GM12892 (cell line): ENCODE results near the gene KLRC2.

Experiments
- POLR2A ChIP-seq: IDR thresholded peaks from 2 replicates; pipeline ENCODE4 v1.6.1; 2011; ENCODE audit warnings: low read depth, low read length, control low read depth
- POLR2AphosphoS5 ChIP-seq: IDR thresholded peaks from 2 replicates; pipeline ENCODE4 v1.6.1; 2011; ENCODE audit warnings: low read depth, low read length, control low read depth

DNA sequence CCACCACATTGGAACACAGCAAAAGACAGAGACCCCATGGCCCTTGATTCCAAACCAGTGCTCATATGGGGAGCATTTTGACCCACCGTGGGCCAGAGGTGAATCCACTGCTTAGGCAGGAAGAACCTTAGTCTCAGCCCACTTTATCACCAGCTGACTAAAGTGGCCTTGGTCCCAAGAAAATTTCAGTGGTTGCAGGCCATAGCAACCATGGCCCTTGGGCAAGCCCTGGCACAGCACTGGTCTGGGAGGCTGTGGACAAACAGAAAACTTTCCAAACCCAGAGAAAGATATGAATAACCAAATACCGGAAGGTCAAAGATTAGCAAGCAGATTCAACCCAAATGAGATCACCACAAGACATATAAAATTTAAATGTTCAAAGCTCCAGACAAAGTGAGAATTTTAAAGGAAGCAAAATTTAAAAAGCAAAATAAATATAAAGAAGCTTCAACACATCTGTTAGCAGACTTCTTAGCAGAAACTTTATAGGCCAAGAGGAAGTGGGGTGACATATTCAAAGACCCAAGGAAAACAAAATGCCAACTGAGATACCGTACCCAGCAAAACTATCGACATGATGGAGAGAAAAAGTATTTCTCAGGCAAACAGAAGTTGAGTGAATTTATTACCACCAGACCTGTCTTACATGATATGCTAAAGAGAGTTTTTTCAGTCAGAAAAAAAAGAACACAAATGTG is 53.7 kb downstream of the KLRC2 start:
- TF ChIP-seq POLR2A (no peak), POLR2AphosphoS5 (no peak)
